ENCODE results near the gene EIF4G2. TPM values are rescaled to one million over a fixed set of nuclear protein-coding genes. Genes with fewer than 3 reads are reported as not detected.
A peak's percentile ranks its signal among the peaks of the same experiment; 100 is the strongest.
"Not testable (repeated sequence)": the region's sequence is repeated elsewhere in the genome, so short reads cannot be mapped to it uniquely, and the experiment has no call there.

Gene EIF4G2
- 571 and 644 TPM in 2 replicates for total RNA-seq (2014; rRNA removed; shearing (Covaris generic))
- 251 and 297 TPM in 2 replicates for polyA plus RNA-seq (2014; cell fraction: nucleus; rRNA removed)

DNA sequence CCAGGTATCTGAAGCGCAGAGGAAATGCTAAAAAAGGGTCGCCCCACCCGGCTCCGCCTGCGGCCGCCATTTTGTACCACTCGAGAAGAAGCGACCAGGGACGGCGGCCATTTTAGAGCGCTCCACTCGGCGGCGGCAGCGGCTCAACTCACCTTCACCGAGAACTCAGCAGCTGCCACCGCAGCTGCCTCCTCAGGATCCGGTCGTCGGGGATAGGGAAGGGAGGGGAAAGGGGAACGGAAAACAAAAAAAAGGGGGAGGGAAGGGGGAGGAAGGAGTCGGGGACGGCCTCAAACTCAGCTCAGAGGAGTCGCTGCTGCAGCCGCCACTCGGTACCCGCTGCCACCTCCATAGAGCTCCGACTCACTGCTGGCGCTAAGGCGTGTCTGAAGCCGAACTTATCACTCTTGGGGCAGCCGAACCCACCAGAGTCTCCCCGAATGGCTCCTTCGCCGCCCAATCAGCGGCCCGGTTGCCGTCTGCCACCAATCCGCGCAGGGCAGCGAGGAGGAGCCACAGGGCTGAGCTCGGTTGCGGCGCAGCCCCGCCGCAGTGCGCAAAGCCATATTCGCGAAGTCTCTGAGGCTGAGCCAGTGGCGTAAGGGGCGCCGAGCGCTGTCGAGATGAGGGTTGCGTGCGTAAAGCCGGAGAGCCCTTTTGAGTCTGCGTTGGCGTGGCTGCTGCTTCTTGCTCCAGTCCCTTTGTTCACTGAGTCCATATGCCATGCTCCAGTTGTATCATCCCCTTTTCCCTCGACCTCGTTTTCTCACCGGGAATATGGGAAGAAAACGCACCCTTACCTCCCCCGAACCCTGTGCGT is at the start of gene EIF4G2:
EIF4G2 (minus strand) TSS at position 374 of the 820 bp plus-strand sequence.
- peak; percentile 96 for DNase-seq (ENCODE audit: extremely low read depth, low read depth)

DNA sequence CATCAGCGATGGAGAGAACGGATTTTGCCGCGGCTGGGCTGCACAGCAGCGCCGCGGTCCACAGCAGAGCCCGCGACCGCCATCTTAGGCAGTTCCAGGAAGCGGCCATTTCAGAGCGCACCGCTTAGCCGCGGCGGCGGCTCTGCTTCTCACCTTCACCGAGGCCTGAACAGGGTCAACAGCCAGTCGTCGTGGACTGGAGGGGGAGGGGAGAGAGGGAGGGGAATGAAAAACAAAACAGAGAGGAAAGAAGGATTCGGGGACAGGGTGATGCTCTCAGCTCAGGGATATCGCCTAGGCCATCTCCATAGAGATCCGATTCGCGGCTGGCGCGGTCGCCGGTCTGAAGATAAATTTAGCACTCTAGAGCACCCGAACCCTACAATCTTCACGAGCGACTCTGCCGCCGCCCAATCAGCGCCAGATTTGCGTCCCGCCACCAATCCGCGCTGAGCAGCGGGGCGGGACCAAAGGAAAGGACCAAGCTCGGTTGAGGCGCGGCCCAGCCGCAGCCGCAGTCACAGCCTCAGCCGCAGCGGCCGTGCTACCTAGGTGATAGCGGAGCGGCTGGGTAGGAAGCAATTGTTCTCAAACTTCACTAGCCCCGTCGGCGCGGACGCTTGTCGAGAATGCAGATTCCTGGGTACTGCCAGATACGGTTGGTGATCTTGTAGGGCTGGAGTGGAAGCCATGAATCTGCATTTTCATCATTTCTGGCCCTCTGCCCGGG is 49.1 kb upstream of the EIF4G2 start, which contains the start of gene ZBED5:
ZBED5 (minus strand) TSS at position 345 of the 730 bp plus-strand sequence. CDS start 3,108 bp downstream, outside the sequence.
- peak; percentile 93 for DNase-seq (ENCODE audit: extremely low read depth, low read depth)

DNA sequence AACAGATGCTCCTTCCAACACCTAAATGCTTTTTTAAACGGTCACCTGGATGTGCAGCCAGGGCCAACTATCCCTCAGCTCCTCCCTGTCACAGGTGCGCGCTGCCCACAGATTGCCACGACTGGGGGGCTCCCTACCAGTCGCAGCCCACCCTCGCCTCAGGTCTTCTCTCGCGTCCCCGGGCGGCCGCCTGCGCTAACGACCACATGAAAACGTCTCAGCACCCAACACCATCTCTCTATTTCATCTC is 48.7 kb upstream of the EIF4G2 start:
- DNase-seq (ENCODE audit: extremely low read depth, low read depth), result no peak

DNA sequence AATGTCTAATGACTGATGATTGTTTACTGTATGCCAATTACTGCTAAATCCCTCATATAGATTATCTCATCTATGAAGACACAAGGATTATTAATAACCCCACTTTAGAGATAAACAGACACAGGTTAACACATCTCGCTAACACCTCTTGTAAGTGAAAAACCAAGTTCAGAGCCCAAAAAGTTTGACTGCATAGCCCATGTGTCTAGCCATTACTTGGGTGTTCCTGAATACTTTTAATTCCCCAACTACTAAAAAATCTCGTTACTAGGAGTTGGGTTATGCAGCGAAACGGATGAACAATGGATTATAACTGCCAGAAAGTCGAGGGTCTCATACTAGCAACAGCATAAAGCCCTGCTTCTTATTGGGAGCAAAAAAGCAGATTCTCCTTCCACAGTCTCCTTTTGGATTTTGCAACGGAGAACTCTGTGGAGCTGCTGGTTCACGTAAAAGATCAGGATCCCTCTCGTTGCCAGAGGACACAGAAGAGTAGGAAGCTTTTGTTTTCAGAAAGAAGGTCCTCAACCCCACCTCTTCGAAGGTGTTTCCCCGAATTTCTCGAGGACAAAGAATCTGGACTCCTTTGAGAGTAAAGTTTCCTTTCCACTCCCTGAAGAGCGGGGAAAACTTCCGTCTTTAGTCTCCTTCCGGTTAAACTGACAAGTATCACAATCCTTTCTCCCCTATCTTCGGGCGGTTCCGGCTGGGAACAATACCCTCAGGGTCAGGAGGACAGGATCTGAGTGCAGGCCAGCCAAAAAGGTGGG is 48.1 kb upstream of the EIF4G2 start:
- DNase-seq (ENCODE audit: extremely low read depth, low read depth), result no peak

DNA sequence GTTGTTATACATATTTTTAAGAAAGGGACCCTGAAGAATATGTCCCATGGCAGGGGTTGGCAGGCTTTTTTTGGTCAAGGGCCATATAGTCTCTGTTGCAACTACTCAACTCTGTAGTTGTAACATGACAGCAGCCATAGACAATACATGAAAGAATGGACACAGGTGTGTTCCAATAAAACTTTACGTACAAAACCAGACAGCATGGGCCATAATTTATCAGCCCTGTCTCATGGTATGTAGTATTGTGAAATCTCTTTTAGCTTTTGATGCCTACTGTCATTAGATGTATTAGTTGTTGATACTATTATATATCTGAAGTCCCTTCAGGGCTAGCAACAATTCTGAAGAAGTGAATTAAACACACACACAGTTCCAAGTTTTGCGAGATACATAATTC is 46.6 kb upstream of the EIF4G2 start:
- no peak for DNase-seq (ENCODE audit: extremely low read depth, low read depth)

DNA sequence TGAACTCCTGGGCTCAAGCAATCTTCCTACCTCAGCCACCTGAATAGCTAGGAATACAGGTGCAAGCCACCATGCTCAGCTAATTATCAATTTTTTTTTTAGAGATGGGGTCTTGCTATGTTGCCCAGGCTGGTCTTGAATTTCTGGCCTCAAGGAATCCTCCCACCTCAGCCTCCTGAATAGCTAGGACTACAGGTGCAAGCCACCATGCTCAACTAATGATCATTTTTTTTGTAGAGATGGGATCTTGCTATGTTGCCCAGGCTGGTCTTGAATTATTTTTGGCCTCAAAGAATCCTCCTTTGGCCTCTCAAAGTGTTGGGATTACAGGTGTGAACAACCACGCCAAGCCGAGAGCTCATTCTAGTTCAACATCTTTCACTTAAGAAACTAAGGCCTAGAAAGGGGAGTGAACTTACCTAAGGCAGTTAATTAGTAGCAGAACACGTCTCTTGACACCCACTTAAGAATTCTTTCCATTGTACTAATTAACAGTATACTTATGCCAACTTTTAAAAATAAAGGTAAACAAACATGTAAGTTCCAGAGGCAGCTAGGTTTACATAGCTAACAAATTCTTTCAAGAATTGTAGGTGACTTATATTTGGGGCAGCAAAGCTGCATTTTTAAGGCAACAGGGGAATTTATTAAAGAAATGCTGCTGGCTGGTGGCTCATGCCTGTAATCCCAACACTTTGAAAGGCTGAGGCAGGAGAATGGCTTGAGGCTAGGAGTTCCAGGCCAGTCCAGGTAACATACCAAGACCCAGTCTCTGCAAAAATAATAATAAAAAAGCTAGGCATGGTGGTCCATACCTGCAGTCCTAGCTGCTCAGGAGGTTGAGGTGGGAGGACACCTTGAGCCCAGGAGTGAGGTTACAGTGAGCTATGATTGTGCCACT is 39.5 kb upstream of the EIF4G2 start:
- DNase-seq (ENCODE audit: extremely low read depth, low read depth), result no peak

DNA sequence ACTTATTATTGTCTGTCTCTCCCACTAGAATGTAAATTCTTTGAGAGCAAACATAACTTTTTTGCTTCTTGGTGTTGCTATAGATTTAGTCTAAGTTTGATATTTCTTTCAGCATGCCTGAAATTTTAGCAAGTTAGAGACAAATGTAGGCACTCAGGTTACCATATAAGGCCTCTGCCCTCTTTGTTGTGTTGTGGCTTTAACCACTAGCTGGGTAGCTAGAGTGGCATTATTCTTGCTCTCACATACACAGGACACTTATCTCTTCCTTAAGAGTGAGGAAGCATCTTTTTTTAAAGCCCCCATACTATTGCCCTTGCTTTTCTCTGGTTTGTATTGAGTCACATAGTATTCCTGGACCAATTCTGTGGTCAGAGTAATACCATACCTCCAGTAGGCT is 37.9 kb upstream of the EIF4G2 start:
- DNase-seq (ENCODE audit: extremely low read depth, low read depth), result no peak

DNA sequence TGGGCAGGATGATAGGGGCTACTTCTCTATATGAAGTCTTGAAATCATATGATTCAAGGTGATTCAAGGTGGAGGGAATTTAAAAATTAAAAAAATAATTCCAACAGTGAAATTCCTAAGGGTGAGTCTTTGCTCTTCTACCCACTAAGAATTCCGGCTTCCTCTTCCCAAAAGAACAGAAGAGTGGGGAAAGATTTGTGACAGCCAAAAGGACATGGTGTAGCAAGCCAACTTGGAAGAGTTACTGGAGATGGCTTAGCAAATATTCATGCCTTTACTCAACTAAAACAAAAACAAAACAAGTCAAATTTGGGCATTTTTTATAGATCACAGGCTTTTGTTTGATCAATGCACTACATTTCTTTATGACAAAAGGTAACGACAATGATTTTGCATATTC is 36.9 kb upstream of the EIF4G2 start:
- no peak for DNase-seq (ENCODE audit: extremely low read depth, low read depth)

DNA sequence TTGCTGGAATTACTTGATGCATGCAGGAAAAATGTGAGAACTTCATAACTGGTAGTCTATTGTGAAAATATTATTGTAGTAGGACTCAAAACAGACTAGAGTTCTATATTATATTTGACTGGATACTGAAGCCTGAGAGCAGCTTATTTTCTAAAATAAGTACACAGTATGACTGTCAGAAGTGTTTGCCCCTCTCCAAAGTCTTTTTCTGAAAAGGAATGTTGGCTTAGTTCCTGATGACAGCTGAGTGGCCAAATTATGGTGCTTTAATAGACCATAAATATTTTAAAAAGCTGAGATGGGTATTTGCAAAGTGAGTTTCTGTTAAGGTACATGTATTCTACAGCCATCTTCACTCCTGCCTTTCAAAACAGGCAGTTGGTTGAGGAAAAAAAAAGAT is 36.1 kb upstream of the EIF4G2 start:
- DNase-seq (ENCODE audit: extremely low read depth, low read depth), result no peak

DNA sequence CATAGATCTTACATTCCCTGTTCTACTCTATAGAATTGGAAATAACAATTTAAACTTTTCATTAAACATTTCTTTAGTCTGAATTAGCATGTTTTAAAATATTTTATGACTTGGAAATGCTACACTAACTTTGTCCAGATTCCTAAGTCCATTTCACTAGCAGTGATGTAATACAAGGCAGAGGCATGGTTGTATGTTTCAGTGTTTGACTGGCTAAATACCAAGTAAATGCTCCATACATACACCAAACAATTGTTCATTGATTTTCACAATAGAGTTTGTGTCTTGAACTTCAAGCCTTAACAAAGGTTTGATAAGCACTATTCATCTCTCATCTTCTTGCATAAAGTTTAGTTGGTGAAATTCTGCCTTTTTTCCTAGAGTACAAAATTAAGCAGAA is 35.6 kb upstream of the EIF4G2 start:
- no peak for DNase-seq (ENCODE audit: extremely low read depth, low read depth)

DNA sequence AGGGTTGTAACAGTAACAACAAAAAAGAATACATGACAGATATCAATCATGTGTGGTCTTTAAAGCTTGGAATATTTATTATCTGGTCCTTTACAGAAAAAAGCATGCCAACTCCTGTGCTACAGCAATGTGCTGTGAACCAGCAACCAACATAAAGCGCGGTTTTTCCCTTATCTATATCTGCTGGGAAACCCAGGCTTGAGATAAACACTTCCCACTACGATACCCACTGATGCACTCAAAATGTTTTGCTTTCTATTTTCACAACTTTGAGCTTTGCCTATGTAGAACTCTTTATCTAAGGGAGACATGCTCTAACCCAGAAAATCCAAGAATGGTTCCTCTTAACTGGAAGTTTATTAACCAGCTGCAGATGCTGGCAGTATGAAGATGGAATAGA is 30.2 kb upstream of the EIF4G2 start:
- DNase-seq (ENCODE audit: extremely low read depth, low read depth), result no peak

DNA sequence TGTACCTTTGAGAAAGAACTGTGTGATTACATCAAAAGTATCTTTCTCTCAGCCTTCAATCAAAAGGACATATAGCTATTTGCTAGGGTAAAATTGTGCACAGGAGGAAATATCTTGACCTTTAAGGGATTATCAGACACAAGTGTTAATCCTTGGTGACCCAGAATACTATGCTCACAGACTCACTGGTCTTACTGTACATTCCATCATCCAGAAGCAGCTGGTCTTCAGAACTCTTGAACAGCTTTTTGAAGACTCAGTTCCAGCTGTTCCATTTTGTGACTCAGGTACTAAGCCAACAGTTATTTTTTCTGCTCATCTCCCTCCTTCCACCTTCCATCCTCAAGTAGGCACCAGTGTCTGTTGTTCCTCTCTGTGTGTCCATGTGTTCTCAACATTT is 29.4 kb upstream of the EIF4G2 start:
- DNase-seq (ENCODE audit: extremely low read depth, low read depth), result no peak

DNA sequence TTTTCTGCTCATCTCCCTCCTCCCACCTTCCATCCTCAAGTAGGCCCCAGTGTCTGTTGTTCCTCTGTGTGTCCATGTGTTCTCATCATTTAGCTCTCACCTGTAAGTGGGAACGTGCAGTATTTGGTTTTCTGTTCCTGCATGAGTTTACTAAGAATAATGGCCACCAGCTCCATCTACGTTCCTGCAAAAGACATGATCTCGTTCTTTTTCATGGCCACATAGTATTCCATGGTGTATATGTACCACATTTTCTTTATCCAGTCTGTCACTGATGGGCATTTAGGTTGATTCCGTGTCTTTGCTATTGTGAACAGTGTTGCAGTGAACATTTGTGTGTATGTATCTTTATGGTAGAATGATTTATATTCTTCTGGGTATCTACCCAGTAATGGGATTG is 28.2 kb upstream of the EIF4G2 start:
- DNase-seq (ENCODE audit: extremely low read depth, low read depth), result not testable (repeated sequence)

DNA sequence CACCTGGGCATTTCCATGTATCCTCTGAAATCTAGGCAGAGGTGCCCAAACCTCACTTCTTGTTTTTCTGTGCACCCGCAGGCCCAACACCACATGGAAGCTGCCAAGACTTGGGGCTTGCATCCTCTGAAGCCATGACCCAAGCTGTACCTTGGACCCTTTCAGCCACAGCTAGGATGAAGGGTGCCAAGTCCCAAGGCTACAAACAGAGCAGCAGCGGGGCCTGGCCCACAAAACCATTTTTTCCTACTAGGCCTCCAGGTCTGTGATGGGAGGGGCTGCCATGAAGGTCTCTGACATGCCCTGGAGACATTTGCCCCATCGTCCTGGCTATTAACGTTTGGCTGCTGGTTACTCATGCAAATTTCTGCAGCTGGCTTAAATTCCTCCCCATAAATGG is 20.4 kb upstream of the EIF4G2 start:
- no peak for DNase-seq (ENCODE audit: extremely low read depth, low read depth)

DNA sequence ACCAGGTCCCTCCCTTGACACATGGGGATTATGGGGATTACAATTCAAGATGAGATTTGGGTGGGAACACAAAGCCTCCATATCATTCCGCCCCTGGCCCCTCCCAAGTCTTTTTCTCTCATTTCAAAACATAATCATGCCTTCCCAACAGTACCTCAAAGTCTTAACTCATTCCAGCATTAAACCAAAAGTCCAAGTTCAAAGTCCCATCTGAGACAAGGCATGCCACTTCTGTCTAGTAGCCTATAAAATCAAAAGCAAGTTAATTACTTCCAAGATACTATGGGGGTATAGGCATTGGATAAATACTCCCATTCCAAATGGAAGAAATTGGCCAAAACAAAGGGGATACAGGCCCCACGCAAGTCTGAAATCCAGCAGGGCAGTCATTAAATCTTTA is 19.7 kb upstream of the EIF4G2 start:
- no peak for DNase-seq (ENCODE audit: extremely low read depth, low read depth)

DNA sequence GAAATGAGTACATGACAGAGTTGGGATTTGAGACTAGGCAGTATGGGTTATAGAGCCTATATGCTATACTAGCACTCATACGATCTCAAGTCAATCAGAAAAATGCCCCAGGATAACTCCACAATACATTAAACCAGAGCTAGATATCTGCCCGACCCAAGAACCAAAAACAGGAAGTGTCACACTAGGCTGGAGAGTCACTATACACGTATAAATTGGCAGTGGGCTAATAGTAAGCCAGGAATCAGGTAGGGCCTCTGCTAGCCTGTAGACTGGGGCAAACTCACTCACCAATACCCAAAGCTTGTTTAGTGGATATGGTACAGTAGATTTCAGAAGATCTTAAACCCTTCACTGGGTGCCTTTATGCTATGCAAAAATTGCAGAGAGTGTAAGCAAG is 16.2 kb upstream of the EIF4G2 start:
- DNase-seq (ENCODE audit: extremely low read depth, low read depth), result no peak

DNA sequence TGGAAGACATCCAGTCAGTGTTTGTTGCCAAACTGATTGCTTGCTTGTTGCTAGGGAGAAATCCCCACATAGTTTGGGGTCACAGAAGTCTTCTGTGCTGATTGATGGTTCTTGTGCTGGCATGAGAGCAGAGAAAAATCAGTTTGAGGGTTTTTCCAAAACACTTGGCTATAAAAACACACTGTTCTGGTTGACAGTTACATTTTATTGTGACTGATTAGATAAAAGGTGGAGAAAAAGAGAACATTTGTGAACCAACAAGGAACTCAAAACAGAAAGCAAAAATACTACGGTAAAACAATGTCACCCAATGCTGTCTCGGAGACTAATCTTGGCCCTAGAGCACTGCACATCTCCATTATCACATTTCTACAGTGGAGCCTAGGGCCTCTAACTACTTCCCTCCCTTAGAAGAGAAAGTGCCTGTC is 14.4 kb upstream of the EIF4G2 start:
- no peak for DNase-seq (ENCODE audit: extremely low read depth, low read depth)

DNA sequence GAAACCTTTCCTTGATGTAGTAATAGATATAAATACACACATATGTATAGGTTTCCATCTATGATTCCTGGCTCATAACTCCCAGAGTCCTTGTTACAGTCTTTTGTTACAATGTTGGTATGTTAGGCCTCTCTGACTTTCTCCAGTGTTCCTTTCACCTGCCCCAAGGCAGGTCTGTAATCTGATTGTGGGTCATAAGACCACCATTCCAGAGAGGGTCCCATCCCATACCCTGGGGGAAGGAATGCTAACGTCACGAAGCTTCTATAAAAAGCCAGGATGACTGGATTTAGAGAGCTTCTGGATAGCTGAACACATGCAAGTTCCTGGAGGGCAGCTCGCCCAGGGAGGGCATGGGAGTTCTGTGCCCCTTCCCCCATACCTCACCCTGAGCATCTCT is 13.8 kb upstream of the EIF4G2 start:
- not testable (repeated sequence) for DNase-seq (ENCODE audit: extremely low read depth, low read depth)

DNA sequence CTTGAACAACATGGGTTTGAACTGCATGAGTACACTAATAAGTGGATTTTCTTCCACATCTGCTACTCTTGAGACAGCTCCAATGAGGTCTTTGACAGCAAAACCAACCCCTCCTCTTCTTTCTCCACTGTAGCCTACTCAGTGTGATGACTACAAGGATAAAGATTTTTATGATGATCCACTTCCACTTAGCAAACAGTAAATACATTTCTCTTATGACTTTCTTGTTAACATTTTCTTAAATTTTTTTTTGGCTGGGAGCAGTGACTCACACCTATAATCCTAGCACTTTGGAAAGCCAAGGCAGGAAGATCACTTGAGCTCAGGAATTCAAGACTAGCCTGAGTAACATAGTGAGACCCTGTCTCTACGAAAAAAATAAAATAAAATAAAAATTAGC is 9.9 kb upstream of the EIF4G2 start:
- DNase-seq (ENCODE audit: extremely low read depth, low read depth), result no peak

DNA sequence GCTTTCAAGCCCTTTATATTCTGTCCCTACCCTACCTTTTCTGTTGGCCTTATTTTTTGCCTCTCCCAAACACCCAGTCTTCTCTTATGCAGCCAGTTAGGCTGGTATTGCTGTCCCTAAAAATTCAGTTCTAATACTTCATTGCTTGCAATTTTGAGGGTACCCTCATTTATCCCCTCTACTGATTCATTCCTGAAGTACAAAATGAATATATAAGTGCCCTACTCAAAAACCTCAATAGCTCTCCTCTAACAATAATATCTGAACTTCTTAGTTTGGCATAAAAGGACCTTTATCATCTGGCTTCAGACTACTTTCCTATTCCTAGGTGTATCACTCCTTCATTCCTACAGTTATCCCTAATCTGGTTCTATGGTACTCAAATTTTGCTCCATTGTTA is 5.2 kb upstream of the EIF4G2 start:
- DNase-seq (ENCODE audit: extremely low read depth, low read depth), result no peak

Measured in NCI-H460 (cell line).